ENCODE results near the gene GJD2.

GRCh38 chr15:34721157-34721801, 33.5 kb downstream of the GJD2 start:
- no peak for TF ChIP-seq CTCF (IDR thresholded peaks at IDR 0.05)
- TF ChIP-seq EZH2 (IDR thresholded peaks at IDR 0.05; ENCODE audit: borderline replicate concordance, insufficient read depth, low read depth, low read length, poor library complexity, severe bottlenecking), result no peak
